ENCODE results near the gene B3GLCT.
"Not testable (repeated sequence)": the region's sequence is repeated elsewhere in the genome, so short reads cannot be mapped to it uniquely, and the experiment has no call there.

The B3GLCT gene

GRCh38 chr13:31301119-31301518, 101.3 kb downstream of the B3GLCT start:
- DNase-seq, result no peak

DNA sequence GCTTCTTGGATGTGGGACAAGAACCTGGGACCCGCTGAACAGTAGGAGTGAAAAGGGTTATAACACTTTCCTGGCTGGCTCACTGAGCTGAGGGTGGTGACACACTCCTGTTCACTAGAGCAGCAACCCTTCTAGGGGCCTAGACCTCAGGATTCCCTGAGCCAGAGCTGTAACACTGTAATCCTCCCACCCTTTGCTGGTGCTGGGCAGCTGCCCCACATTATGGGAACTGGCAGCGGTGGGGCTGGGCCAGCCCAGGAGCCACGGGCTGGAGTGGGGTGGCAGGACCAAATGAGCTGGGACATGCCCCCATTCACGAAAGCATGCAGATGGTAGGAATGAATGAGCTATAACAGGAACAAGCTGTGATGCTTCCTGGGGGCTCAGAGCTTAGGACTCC, 110.6 kb downstream of the B3GLCT start:
- DNase-seq, result no peak

DNA sequence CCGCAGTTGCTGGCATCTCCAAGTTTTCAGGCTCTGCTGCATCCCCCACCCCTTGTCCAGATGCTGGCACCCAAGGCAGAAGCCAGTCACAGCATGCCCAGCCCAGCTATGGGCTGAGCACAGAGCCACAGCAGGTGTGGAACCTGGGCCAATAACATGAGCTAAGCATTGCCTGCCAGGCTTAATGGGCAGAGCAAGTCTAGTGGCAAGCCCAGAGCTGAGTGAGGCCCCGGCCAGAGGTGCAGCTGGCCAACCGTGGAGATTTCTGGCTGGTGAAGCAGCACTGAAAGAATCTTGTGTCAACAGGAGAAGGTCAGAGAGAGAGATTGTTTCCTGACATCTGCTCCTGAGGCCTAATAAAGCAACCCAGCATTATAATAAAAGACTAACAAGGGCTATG, 111.0 kb downstream of the B3GLCT start:
- no peak for DNase-seq

DNA sequence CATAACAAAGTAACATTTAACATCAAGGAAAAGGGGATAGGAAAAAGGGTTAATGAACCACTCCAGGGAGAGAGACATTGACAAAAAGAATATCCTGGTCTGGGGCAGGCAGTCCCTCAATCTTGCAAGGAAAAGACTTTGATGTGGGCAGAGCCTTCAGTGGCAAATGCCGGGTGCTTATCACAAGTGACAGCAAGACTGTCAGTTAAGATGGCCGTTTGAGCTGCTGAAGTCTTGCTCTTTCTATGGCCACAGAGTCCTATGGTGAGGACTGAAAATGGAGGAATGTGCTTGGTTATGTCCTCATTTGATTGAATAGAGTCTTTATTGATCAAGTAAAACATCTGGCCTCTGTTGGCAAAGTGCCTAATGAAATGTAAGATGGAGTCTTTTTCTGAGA, 112.1 kb downstream of the B3GLCT start:
- no peak for DNase-seq

DNA sequence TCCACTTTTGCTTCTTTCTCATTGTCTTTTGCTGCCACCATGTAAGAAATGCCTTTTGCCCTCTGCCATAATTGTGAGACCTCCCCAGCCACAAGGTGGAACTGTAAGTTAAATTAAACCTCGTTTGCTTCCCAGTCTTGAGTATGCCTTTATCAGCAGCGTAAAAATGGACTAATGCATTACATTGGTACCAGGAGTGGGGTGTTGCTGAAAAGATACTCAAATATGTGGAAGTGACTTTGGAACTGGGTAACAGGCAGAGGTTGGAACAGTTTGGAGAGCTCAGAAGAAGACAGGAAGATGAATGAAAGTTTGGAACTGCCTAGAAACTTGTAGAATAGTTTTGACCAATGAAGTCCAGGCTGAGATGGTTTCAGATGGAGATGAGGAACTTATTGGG, 115.2 kb downstream of the B3GLCT start:
- no peak for DNase-seq

- DNase-seq, result no peak
Observed at GRCh38 chr13:31320946-31321345, 121.2 kb downstream of the B3GLCT start.

DNA sequence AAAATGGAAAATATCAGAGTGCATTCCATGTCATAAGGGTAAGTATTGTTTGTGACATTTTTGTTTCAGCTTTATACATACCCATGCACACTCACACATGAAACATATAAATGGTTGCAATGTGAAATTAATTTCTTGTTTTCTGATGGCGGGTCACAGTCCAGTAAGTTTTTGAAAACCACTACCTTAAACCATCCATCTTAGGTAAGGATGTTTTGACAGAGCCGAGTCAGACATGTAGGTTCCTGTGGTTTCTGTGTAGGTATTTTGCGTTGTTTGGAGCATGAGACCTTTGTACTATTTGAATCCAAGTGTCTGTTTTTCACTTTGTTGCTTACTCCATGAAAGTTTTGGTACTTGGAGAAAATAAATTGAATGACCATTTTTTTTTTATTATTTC, 121.7 kb downstream of the B3GLCT start:
- no peak for DNase-seq

GRCh38 chr13:31322026-31322425, 122.3 kb downstream of the B3GLCT start:
- no peak for DNase-seq

DNA sequence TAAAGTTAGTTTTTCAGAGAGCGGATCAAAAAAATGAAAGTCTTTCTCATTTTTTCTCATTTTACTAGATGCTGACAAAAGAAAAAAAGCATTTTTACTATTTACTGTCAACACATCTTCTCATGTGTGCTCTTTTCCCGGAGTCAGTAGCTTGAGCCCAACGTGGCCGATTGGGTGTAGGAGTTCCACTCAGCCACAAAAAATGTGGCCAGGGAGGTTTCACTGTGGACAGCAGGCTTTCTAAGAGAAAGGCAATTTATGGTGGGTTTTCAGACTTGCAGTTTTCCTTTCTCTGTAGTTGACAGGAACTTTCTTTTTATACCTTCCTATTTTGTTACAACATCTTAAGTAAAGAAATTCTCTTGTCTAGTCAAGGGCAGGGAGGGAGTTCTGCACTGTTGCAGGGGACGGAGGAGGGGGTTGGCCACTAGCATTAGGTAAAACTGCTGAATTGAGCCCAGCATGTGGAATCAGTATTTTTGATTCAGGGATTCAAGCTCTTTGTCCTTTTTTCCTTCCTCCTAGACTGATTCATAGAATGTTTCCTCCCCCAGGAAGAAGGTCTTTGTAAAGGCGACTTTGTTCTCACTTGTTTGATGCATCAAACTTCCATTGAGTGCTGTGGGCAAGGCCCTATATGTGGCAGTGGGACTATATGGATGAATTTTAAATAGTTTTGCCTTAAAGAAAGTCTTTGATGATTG, 123.1 kb downstream of the B3GLCT start:
- no peak for DNase-seq

DNA sequence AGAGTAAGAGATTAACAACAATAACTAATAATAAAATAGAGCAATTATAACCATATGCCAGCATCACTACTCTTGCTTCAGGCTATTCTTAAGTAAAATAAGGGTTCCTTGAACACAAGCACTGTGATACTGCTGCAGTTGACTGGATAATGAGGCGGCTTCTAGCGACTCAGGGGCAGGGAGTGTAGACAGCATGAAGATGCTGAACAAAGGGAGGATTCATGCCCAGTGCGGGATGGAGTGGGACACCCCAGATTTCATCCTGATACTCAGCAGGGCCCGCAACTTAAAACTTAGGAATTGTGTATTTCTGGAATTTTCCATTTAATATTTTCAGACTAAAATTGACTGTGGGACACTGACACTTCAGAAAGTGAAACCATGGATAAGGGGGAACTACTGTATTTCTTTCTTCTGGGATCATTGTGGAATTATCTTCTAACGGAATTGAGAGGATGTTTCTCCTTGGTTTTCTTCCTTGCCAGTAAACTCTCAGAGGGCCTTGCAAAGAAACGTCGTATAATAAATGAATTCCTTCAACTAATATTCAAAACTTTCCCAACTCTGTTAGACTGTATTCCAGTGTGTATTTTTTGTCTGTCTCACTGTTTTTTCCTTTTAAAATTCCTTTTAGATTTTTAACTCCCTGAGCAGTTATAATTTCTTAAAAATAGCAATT, 127.5 kb downstream of the B3GLCT start:
- no peak for DNase-seq

DNA sequence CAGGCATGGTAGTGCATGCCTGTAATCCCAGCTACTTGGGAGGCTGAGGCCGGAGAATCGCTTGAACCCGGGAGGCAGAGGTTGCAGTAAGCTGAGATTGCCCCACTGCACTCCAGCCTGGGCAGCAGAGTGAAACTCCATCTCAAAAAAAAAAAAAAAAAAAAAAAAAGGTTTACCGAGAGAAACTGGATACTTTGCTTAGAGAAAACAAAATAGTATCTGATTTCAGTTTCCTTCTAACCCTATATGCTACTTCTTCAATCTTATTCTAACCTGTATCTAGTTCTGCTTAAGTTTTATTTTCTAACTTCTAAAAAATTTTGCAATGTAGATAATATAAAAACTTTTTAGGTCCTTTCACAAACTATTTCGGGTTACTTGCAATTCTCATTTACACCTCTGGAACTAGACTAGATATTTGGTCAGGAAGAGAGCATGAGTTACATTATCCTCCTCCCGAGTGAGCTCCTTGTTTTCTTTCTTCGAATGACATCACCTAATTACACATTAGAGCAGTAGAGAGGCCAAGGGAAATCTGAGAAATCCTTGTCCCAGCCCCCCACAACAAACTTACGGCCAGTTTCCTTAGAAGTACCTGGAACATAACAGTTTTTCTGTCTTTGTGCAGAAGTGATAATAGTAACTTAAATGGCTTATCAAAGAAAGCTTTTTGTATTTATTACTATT, 128.9 kb downstream of the B3GLCT start:
- DNase-seq, result no peak

DNA sequence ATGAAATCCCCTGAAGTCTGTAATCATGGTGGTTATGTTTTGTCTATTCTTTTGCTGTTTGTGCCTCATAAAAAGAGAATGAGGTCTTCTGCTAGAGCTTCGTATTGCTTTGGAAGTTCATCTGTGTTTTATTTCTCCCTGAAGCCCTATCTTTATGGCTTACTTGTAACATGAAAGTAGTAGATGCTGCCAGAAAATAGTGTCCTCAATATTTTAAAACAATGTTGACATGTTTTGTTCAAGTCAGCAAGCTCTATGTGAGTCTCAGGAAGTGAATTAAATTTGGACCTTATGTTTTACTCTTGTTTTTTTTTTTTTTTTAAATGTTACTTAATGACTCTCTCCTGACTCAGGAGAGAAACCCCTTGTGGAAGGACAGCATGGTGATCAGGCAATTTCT, 130.5 kb downstream of the B3GLCT start:
- no peak for DNase-seq

- no peak for DNase-seq
Observed at GRCh38 chr13:31331068-31331467, 131.3 kb downstream of the B3GLCT start.

DNA sequence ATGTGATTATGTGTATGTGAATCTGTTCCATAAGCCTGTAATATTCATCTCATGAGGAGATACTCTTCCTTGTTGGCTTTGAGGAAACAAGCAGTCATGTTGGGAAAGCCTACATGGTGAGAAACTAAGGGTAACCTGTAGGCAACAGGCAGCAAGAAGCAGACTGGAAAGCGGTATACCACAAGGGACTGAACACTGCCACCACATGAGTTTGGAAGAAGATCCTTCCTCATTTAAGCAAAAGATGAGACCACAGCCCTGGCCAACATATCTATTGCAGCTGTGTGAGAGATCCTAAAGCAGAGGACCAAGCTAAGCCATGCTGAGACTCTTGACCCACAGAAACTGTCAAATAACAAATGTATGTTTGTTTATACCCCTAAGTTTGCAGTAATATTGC, 134.8 kb downstream of the B3GLCT start:
- DNase-seq, result no peak

- no peak for DNase-seq
Observed at GRCh38 chr13:31334994-31335557, 135.3 kb downstream of the B3GLCT start.

DNA sequence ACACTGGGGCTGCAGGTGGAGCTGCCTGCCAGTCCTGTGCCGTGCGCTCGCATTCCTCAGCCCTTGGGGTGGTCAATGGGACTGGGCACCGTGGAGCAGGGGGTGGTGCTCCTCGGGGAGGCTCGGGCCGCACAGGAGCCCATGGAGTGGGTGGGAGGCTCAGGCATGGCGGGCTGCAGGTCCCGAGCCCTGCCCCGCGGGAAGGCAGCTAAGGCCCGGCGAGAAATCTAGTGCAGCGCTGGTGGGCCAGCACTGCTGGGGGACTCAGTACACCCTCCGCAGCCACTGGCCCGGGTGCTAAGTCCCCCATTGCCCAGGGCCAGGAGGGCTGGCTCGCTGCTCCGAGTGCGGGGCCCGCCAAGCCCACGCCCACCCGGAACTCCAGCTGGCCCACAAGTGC, 139.8 kb downstream of the B3GLCT start:
- not testable (repeated sequence) for DNase-seq

DNA sequence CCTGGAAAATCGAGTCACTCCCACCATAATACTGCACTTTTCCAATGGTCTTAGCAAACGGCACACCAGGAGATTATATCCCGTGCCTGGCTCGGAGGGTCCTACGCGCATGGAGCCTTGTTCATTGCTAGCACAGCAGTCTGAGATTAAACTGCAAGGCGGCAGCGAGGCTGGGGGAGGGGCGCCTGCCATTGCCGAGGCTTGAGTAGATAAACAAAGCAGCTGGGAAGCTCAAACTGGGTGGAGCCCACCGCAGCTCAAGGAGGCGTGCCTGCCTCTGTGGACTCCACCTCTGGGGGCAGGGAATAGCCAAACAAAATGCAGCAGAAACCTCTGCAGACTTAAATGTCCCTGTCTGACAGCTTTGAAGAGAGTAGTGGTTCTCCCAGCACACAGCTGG, 141.1 kb downstream of the B3GLCT start:
- not testable (repeated sequence) for DNase-seq

GRCh38 chr13:31346891-31347290, 147.1 kb downstream of the B3GLCT start:
- no peak for DNase-seq

- no peak for DNase-seq
Observed at GRCh38 chr13:31349156-31349555, 149.4 kb downstream of the B3GLCT start.

DNA sequence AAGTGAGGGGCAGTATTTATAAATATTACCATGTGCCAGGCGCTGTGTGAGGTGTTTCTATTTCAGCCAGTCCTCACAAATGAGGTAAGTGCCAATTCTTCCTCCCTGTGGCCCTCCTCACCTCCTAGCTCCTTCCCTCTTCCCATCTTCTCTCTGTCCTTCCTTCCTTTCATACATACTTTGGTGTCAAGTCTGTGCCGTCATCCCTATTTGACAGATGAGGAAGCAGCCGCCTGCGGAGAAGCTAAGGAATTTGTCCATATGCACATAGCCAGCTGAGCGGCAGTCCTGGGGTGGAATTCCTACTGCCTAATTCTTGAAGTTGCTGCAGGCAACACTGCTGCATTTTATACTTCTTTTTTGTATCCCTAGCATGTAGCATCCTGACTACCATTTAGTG, 150.8 kb downstream of the B3GLCT start:
- no peak for DNase-seq

GRCh38 chr13:31351376-31351775, 151.6 kb downstream of the B3GLCT start:
- no peak for DNase-seq

- no peak for DNase-seq
Observed at GRCh38 chr13:31352467-31352866, 152.7 kb downstream of the B3GLCT start.

GRCh38 chr13:31355001-31355400, 155.2 kb downstream of the B3GLCT start:
- DNase-seq, result no peak

- no peak for DNase-seq
Observed at GRCh38 chr13:31356991-31357390, 157.2 kb downstream of the B3GLCT start.

Data from CD4-positive, alpha-beta T cell treated with Interferon gamma for 1 hour (primary cell).